GM12864 (cell line): ENCODE results near the gene ZNF821.

ENCODE experiments used
- DNase-seq: peaks from one replicate; pipeline ENCODE4 v3.0.0-alpha.2; 2011; ENCODE audit warnings: low read depth
- H3K4me3 ChIP-seq: 2 replicates; pipeline ENCODE4 v1.5.1; 2011; ENCODE audit warnings: mild to moderate bottlenecking, low read depth, low read length, control low read depth
- TF ChIP-seq, protein P1 (sequence below): IDR thresholded peaks from 2 replicates; pipeline ENCODE4 v1.5.1; 2011; ENCODE audit warnings: low read depth, mild to moderate bottlenecking, moderate library complexity, low read length, control low read depth, inconsistent platforms; ENCODE audit errors: missing control alignments

ZNF821 gene

DNA sequence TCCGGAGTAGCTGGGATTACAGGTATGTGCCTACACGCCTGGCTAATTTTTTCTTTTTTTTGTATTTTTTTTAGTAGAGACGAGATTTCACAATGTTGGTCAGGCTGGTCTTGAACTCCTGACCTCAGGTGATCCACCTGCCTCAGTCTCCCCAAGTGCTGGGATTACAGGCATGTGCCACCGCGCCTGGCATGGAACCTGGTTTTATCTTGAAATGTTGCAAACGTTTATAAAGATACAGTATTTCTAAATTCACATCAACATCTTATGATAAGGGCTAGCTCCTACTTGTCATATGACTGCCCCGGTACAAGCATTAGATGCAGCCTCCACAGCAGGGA is 9.9 kb upstream of the ZNF821 start:
- DNase-seq, result no peak
- TF ChIP-seq, protein P1, sequence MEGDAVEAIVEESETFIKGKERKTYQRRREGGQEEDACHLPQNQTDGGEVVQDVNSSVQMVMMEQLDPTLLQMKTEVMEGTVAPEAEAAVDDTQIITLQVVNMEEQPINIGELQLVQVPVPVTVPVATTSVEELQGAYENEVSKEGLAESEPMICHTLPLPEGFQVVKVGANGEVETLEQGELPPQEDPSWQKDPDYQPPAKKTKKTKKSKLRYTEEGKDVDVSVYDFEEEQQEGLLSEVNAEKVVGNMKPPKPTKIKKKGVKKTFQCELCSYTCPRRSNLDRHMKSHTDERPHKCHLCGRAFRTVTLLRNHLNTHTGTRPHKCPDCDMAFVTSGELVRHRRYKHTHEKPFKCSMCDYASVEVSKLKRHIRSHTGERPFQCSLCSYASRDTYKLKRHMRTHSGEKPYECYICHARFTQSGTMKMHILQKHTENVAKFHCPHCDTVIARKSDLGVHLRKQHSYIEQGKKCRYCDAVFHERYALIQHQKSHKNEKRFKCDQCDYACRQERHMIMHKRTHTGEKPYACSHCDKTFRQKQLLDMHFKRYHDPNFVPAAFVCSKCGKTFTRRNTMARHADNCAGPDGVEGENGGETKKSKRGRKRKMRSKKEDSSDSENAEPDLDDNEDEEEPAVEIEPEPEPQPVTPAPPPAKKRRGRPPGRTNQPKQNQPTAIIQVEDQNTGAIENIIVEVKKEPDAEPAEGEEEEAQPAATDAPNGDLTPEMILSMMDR, result no peak
- H3K4me3 ChIP-seq, result peak overlapping the region; percentile 93

DNA sequence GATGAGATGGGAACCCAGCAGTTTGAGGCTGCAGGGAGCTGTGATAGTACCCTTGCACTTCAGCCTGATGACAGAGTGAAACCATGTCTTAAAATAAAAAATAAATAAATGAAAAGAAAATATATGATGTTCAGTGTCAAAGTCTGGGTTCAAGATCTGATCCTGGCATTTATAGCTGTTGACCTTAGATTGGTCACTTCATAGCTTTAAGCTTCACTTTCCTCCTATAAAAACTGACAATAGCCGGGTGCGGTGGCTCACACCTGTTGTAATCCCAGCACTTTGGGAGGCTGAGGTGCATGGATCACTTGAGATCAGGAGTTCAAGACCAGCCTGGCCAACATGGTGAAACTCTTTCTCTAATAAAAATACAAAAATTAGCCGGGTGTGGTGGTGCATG is 5.2 kb upstream of the ZNF821 start:
- no peak overlapping the region for H3K4me3 ChIP-seq
- TF ChIP-seq, protein P1, result no peak
- DNase-seq, result no peak

DNA sequence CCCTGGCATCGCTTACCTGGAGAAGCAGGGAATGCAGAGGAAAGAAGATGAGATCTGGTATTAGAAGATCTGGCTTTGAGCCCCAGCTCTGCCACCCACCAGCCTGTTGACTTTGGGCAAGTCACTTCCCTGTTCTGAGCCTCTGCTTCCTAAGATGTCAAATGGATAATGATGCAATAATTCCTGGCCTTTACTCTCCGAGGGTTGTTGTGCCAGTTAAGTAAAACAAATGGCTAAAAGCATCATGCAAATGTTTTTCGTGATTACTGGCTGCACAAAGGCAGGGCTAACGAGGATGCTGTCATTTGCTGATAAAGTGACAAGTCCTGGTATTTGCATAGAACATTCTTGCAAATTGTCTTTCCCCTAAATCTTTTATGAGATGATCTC is 1.3 kb upstream of the ZNF821 start:
- no peak for DNase-seq
- no peak overlapping the region for H3K4me3 ChIP-seq
- TF ChIP-seq, protein P1, result no peak

DNA sequence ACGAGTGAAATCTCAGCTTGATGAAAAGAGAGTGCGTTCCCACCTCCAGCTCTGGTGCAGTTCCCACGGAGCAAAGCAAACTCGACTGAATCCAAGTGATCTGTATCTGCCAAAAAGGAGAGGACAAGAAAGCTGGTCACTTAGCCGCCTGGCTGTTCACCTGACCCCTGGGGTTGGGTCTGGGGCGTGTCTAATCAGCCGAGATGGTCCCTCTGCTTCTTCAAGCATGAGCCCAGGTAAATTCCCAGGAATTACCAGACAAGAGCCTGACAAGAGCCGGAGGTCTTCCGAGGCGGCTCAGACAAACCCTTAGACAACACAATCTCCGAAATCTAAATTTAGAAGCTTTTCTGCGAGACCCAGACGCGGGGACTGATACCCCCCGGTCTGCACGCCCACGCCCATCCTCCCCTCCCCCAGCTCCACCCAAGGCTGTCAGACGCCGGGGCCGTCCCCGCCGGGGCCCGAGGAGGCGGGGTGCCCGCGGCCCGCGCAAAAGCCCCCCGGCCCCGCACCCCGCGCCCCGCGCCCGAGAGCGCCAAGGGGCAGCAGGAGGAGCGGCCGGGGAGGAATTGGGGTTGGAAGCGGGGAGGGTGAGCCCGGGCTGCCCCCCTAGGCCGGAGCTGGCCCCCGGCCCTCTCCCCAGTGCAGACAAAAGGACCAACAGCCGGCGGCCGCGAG is 674 bp downstream of the ZNF821 start:
- TF ChIP-seq, protein P1, result peak; percentile 49
- H3K4me3 ChIP-seq, result peak overlapping the region; percentile 68
- no peak for DNase-seq

DNA sequence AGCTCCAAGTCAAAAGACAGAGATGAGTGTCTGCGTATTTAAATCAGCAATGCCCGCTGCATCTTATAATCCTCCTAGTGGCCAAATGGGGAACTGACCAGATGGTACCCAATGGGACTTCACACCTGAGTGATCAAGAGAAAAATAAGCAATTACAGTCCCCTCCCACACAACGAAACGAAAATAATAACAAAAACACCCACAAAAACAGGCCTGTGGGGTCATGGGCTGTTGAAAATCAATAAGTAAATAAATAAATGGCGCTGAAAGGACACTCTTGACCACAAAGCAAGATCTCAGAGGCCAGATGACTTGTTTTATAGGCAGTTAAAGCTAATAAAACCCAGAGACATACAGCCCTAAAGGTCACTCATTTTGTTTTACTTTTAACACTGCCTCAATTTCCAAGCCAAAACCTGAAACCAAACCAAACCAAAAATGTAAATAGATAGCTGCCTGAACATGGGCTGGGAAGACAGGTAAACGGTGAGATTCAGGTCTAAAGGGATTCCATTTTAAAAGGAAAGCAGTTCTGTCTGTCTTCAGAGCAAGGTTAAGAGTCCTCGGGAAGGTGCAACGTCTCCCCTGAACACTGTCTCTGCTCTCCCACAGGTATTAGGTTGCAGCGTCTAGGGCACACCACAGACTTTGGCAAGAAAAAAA is 1.3 kb downstream of the ZNF821 start:
- DNase-seq, result peak; percentile 89
- H3K4me3 ChIP-seq, result peak overlapping the region; percentile 68
- TF ChIP-seq, protein P1, result peak; percentile 78

DNA sequence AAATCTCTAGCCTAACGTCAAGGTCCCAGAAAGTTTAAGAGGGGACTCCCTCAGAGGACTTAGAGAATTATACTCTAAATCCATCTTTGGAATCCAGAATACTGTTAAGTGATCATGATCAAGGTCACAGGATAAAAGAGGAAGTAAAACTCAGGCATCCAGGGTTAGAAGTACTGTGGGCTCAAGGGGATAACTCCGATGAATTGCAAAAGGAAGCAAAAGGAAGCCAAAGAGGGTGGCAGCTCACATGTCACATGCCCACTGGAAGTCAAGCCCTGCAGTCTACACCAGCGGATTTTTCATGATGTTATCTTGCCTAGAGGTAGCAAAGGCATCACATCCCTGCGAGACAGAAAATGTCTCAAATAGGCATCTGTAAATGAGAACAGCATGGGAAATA is 3.8 kb downstream of the ZNF821 start:
- TF ChIP-seq, protein P1, result no peak
- no peak overlapping the region for H3K4me3 ChIP-seq
- no peak for DNase-seq

DNA sequence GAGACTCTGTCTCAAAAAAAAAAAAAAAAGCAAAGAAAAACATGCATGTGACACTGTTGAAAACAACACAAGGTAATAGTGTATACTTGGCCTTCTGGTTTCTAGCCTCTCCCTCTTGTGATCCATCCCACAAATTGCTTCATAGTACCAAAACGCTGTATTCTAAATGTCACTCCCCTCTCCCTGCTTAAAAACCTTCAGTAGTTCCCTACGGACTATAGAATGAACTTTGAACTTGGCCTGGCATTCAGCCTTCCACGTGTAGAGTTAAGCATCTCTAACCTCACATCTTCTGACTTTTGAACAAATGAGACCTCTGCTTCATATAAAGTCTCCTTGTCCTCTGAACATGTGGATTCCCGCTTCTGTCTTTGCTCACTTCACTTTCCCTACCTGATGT is 5.1 kb downstream of the ZNF821 start:
- TF ChIP-seq, protein P1, result no peak
- H3K4me3 ChIP-seq, result no peak overlapping the region
- no peak for DNase-seq
